ENCODE measurements around the gene PHF3.

The PHF3 gene

GRCh38 chr6:63661769-63662168 lies 26.2 kb downstream of the PHF3 start:
- DNase-seq, result no peak
- Histone ChIP-seq H3K9me3 (no peaks in the 10 kb centered on the region), H3K4me3 (no peak overlapping the region), H3K27me3 (no peaks in the 10 kb centered on the region), H3K36me3 (no peaks in the 10 kb centered on the region), H3K4me1 (peaks cover 0 to 42% (median 12%) of the 10 kb centered on the region in 4 donors), H3K27ac (no peak overlapping the region)
- TF ChIP-seq, protein P1, sequence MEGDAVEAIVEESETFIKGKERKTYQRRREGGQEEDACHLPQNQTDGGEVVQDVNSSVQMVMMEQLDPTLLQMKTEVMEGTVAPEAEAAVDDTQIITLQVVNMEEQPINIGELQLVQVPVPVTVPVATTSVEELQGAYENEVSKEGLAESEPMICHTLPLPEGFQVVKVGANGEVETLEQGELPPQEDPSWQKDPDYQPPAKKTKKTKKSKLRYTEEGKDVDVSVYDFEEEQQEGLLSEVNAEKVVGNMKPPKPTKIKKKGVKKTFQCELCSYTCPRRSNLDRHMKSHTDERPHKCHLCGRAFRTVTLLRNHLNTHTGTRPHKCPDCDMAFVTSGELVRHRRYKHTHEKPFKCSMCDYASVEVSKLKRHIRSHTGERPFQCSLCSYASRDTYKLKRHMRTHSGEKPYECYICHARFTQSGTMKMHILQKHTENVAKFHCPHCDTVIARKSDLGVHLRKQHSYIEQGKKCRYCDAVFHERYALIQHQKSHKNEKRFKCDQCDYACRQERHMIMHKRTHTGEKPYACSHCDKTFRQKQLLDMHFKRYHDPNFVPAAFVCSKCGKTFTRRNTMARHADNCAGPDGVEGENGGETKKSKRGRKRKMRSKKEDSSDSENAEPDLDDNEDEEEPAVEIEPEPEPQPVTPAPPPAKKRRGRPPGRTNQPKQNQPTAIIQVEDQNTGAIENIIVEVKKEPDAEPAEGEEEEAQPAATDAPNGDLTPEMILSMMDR (IDR thresholded peaks at IDR 0.05), result no peak
- intact Hi-C loops (cut with DNase I; ENCODE audit: low total_unique reads), result no loop called here

DNA sequence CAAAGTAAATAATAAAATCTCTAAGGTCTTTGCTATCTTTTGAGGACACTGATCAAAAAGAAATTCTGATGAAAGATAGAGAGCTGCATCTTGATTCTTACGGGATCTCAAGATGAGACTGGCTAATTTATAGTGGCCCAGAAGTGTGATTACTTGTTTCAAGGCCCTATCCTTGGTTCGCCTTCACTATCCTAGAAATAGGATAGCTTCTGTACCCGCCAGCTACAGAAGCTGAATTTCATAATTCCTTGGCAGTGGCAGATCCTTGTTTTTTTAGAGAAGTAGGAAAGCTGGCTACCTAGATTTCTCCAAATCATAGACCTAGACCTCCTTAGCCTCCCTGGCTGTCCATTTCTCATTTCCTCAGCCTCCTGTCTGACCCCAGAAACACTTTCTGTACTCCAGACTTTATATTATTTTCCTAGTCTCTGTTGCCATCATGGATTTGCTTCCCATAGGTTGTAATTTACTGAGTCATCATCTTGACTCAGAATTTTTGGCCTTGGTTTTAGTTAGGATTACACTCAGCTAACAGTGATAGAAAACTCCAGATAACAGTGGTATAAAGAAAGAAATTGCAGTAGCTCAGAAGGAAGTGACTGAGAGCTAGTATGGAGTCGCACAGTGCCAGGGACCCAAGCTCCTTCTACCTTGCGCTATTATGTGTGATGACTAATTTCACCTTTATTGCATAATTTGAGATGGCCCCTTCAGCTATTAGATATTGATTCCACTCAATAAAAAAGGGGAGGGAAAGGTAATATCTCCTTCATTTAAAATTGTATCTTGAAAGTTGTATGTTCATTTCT lies 27.7 kb downstream of the PHF3 start:
- no peak for DNase-seq
- H3K4me3 ChIP-seq, result no peak overlapping the region
- H3K27me3 ChIP-seq, result no peaks in the 10 kb centered on the region
- TF ChIP-seq, protein P1 (IDR thresholded peaks at IDR 0.05), result no peak
- H3K4me1 ChIP-seq, result peaks cover 0 to 39% (median 9%) of the 10 kb centered on the region in 4 donors
- no peaks in the 10 kb centered on the region for H3K9me3 ChIP-seq
- H3K27ac ChIP-seq, result peak overlapping the region in 1 of 2 donors; percentile 7
- intact Hi-C loops (cut with DNase I; ENCODE audit: low total_unique reads), result no loop called here
- no peaks in the 10 kb centered on the region for H3K36me3 ChIP-seq

GRCh38 chr6:63663956-63664281 lies 28.3 kb downstream of the PHF3 start:
- no peak for DNase-seq
- no peak overlapping the region for H3K27ac ChIP-seq
- intact Hi-C loops (cut with DNase I; ENCODE audit: low total_unique reads), result no loop called here
- no peaks in the 10 kb centered on the region for H3K36me3 ChIP-seq
- TF ChIP-seq, protein P1 (IDR thresholded peaks at IDR 0.05), result no peak
- no peaks in the 10 kb centered on the region for H3K27me3 ChIP-seq
- H3K4me3 ChIP-seq, result no peak overlapping the region
- H3K9me3 ChIP-seq, result no peaks in the 10 kb centered on the region
- peaks cover 0 to 44% (median 9%) of the 10 kb centered on the region in 4 donors for H3K4me1 ChIP-seq

GRCh38 chr6:63671098-63671754 lies 35.6 kb downstream of the PHF3 start:
- no peaks in the 10 kb centered on the region for H3K9me3 ChIP-seq
- H3K27ac ChIP-seq, result no peak overlapping the region
- H3K4me1 ChIP-seq, result peaks cover 0 to 44% (median 5%) of the 10 kb centered on the region in 4 donors
- DNase-seq, result no peak
- TF ChIP-seq, protein P1 (IDR thresholded peaks at IDR 0.05), result no peak
- H3K27me3 ChIP-seq, result no peaks in the 10 kb centered on the region
- no peak overlapping the region for H3K4me3 ChIP-seq
- no peaks in the 10 kb centered on the region for H3K36me3 ChIP-seq
- intact Hi-C loops (cut with DNase I; ENCODE audit: low total_unique reads), result no loop called here

DNA sequence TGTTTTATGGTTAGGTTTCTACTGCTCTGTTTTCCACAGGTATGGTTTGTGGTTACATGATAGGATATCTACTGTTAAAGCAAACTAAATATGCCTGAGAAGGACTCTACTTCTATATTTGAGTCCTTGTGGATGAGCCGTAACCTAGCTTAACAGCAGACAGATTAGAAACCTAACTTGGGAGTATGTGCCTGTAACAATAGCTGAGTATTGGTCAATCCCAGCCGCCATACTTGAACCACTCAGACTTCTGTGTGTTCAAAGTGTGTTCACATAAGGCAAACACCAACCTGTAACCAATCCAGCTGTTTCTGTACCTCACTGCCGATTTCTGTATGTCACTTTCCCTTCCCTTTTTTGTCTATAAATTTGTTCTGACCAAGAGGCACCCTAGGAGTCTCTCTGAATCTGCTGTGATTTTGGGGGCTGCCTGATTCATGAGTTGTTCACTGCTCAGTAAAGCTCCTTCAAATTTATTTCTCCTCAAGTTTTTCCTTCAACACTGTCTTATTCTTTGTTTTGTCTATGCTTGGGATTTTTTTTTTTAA lies 37.1 kb downstream of the PHF3 start:
- no peak overlapping the region for H3K27ac ChIP-seq
- no peaks in the 10 kb centered on the region for H3K36me3 ChIP-seq
- intact Hi-C loops (cut with DNase I; ENCODE audit: low total_unique reads), result no loop called here
- H3K4me1 ChIP-seq, result peaks cover 0 to 54% (median 13%) of the 10 kb centered on the region in 4 donors
- DNase-seq, result no peak
- no peaks in the 10 kb centered on the region for H3K27me3 ChIP-seq
- no peak overlapping the region for H3K4me3 ChIP-seq
- no peaks in the 10 kb centered on the region for H3K9me3 ChIP-seq
- TF ChIP-seq, protein P1 (IDR thresholded peaks at IDR 0.05), result no peak
